AG04449 (cell line): ENCODE data around the gene KRTAP4-5.
"Not testable (repeated sequence)": the region's sequence is repeated elsewhere in the genome, so short reads cannot be mapped to it uniquely, and the experiment has no call there.

Experiments
- CTCF ChIA-PET: fragments of 350-600 bp; formaldehyde crosslinking; extraction: SDS; loops from one replicate; lab custom pipeline; 2021; ENCODE audit warnings: antibody characterized with exemption; lab: Yijun Ruan, JAX
- POLR2A ChIA-PET: fragments of 400-600, 350-600 bp; formaldehyde crosslinking; extraction: SDS; loops from one replicate; lab custom pipeline; 2020; ENCODE audit warnings: antibody characterized with exemption, inconsistent platforms; lab: Yijun Ruan, JAX
- DNase-seq: peaks from one replicate; pipeline ENCODE4 v3.0.0-alpha.2; 2010; ENCODE audit warnings: low read depth, low spot score
- H3K4me3 ChIP-seq: 2 replicates; pipeline ENCODE4 v1.5.1; 2011; ENCODE audit warnings: low read depth, mild to moderate bottlenecking, control low read depth, low read length
- CTCF ChIP-seq: IDR thresholded peaks from one replicate; pipeline ENCODE4 v1.5.1; 2011; ENCODE audit warnings: mild to moderate bottlenecking, moderate library complexity, low read length, control low read depth, inconsistent platforms; ENCODE audit not compliant: insufficient read depth; ENCODE audit errors: missing control alignments

KRTAP4-5 gene

DNA sequence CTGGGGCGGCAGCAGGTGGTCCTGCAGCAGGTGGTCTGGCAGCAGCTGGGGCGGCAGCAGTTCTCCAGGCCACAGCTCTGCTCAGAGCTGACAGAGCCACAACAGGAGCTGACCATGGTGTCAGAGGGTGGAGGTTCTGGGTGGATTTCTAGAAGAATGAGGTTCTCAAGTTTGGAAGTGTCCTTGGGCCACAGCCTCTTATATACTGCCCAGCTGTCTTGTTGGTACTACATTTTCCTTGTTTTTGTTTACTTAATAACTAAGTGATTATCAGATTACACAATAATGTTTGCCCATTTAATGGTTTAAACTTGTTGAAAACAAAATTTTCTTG is at the start of gene KRTAP4-5:
Gene KRTAP4-5 (minus strand): TSS at position 174 of the 334 bp plus-strand sequence. CDS start 58 bp downstream, at position 116.
- no peak within 1 kb of the TSS for H3K4me3 ChIP-seq
- CTCF ChIA-PET, result no interaction called here
- POLR2A ChIA-PET, result no interaction called here
- no peak for DNase-seq
- TF ChIP-seq CTCF, result no peak

GRCh38 chr17:41196068-41196467 is 46.4 kb upstream of the KRTAP4-5 start:
- ChIA-PET POLR2A (interaction anchor here (1.0 kb wide), 1 partner anchor 17 kb away, joined by 3 read pairs; no protein-coding TSS in a partner anchor), CTCF (interaction anchor here (1.5 to 1.9 kb wide), 2 partner anchors 133 to 353 kb away, joined by 3 to 6 read pairs; no protein-coding TSS in a partner anchor)
- no peak for TF ChIP-seq CTCF
- no peak for DNase-seq
- H3K4me3 ChIP-seq, result no peak overlapping the region

- no peak for TF ChIP-seq CTCF
- no peak overlapping the region for H3K4me3 ChIP-seq
- no peak for DNase-seq
- CTCF ChIA-PET, result no interaction called here
- POLR2A ChIA-PET, result no interaction called here
Measured at GRCh38 chr17:41190328-41190727, 40.7 kb upstream of the KRTAP4-5 start.

GRCh38 chr17:41189837-41190318 is 40.3 kb upstream of the KRTAP4-5 start, which contains the start of gene KRTAP9-1:
TSS of gene KRTAP9-1 (plus strand) at chr17:41189887. CDS start at chr17:41189887, 0 bp downstream.
- CTCF ChIA-PET, POLR2A ChIA-PET, H3K4me3 ChIP-seq, DNase-seq: not testable (repeated sequence)

- ChIA-PET POLR2A (no interaction called here), CTCF (interaction anchor here (1.5 kb wide), 1 partner anchor 9 kb away, joined by 5 read pairs; the partner anchor contains the start of gene KRTAP4-2)
- no peak for DNase-seq
Measured at GRCh38 chr17:41186872-41187271, 37.2 kb upstream of the KRTAP4-5 start.

GRCh38 chr17:41185001-41185400 is 35.4 kb upstream of the KRTAP4-5 start:
- ChIA-PET POLR2A (no interaction called here), CTCF (interaction anchor here (1.4 kb wide), 1 partner anchor 25 kb away, joined by 4 read pairs; no protein-coding TSS in a partner anchor)
- H3K4me3 ChIP-seq, result no peak overlapping the region
- no peak for TF ChIP-seq CTCF
- DNase-seq, result no peak

More at GRCh38 chr17:41186872-41187271, 37.2 kb upstream of the KRTAP4-5 start:
- no peak for TF ChIP-seq CTCF
- no peak overlapping the region for H3K4me3 ChIP-seq

DNA sequence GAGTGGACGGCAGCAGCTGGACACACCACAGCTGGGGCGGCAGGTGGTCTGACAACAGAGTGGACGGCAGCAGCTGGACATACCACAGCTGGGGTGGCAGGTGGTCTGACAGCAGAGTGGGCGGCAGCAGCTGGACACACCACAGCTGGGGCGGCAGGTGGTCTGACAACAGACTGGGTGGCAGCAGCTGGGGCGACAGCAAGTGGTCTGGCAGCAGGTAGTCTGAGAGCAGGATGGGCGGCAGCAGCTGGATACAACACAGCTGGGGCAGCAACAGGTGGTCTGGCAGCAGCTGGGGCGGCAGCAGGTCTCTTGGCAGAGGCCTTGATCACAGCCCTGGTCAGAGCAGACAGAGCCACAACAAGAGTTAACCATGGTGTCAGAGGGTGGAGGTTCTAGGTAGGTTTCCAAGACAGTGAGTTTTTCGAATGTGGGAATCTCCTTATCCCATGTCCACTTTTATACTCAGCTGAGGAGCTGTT is 34.9 kb upstream of the KRTAP4-5 start, which contains the start of gene KRTAP4-1:
Gene KRTAP4-1 (minus strand): TSS at position 432 of the 482 bp plus-strand sequence. CDS start 57 bp downstream, at position 375.
- H3K4me3 ChIP-seq, result no peak within 1 kb of the TSS
- POLR2A ChIA-PET, result no interaction called here
- no peak for DNase-seq
- CTCF ChIA-PET, result interaction anchor here (1.4 kb wide), 1 partner anchor 25 kb away, joined by 4 read pairs; no protein-coding TSS in a partner anchor
- no peak for TF ChIP-seq CTCF
